PFSK-1 (cell line): ENCODE results near the gene SEC23A.

ENCODE experiments used
- FOXP2 ChIP-seq: optimal IDR thresholded peaks from 2 replicates; pipeline ENCODE3; 2011; ENCODE audit warnings: borderline replicate concordance, control low read depth, inconsistent platforms; ENCODE audit not compliant: insufficient read depth; ENCODE audit errors: extremely low read length, extremely low read depth
- POLR2AphosphoS5 ChIP-seq: IDR thresholded peaks from 2 replicates; pipeline ENCODE4 v1.6.1; 2012; ENCODE audit warnings: low read depth, mild to moderate bottlenecking, control low read depth, low read length, moderate library complexity
- REST ChIP-seq, 2 experiments: IDR thresholded peaks; 2 replicates each; pipeline versions ENCODE4 v1.6.1 to v1.8.0; 2011 to 2012; ENCODE audit warnings: low read depth in 2 of 2, low read length in 2 of 2, control low read depth in 1 of 2, inconsistent platforms in 1 of 2, mild to moderate bottlenecking in 1 of 2, moderate library complexity in 1 of 2; ENCODE audit not compliant: insufficient read depth in 1 of 2
- SIN3A ChIP-seq: IDR thresholded peaks from 2 replicates; pipeline ENCODE4 v1.6.1; 2012; ENCODE audit warnings: mild to moderate bottlenecking, low read length, moderate library complexity, borderline replicate concordance; ENCODE audit not compliant: insufficient read depth
- TAF1 ChIP-seq: IDR thresholded peaks from 2 replicates; pipeline ENCODE4 v1.6.1; 2012; ENCODE audit warnings: low read length, control low read depth, borderline replicate concordance; ENCODE audit not compliant: insufficient read depth

SEC23A gene

GRCh38 chr14:39055786-39056474 is 47.1 kb downstream of the SEC23A start:
- TF ChIP-seq POLR2AphosphoS5 (no peak), FOXP2 (no peak), REST (IDR thresholded peaks at IDR 0.05; ENCODE audit: insufficient read depth in 1 of 2, low read depth in 2 of 2, low read length in 2 of 2) (no peak), SIN3A (no peak), TAF1 (no peak)

GRCh38 chr14:39050389-39050788 is 52.6 kb downstream of the SEC23A start:
- TF ChIP-seq POLR2AphosphoS5 = no peak
- no peak for TF ChIP-seq SIN3A
- TF ChIP-seq FOXP2 = no peak
- TF ChIP-seq REST (IDR thresholded peaks at IDR 0.05; ENCODE audit: insufficient read depth in 1 of 2, low read depth in 2 of 2, low read length in 2 of 2) = no peak
- no peak for TF ChIP-seq TAF1

- no peak for TF ChIP-seq TAF1
- no peak for TF ChIP-seq POLR2AphosphoS5
- TF ChIP-seq SIN3A = no peak
- no peak for TF ChIP-seq REST (IDR thresholded peaks at IDR 0.05; ENCODE audit: insufficient read depth in 1 of 2, low read depth in 2 of 2, low read length in 2 of 2)
- no peak for TF ChIP-seq FOXP2
Measured at GRCh38 chr14:39043352-39043943, 59.6 kb downstream of the SEC23A start.

GRCh38 chr14:39040529-39040928 is 62.5 kb downstream of the SEC23A start:
- no peak for TF ChIP-seq POLR2AphosphoS5
- TF ChIP-seq FOXP2 = no peak
- no peak for TF ChIP-seq SIN3A

GRCh38 chr14:39038542-39038941 is 64.5 kb downstream of the SEC23A start:
- no peak for TF ChIP-seq FOXP2
- no peak for TF ChIP-seq TAF1
- TF ChIP-seq POLR2AphosphoS5 = no peak
- no peak for TF ChIP-seq SIN3A
- TF ChIP-seq REST (IDR thresholded peaks at IDR 0.05; ENCODE audit: insufficient read depth in 1 of 2, low read depth in 2 of 2, low read length in 2 of 2) = no peak
